Activated CD8-positive, alpha-beta T cell treated with anti-CD3 and anti-CD28 coated beads for 36 hours (primary cell): ENCODE data around the gene STAC3. TPM values are rescaled to one million over a fixed set of nuclear protein-coding genes. Genes with fewer than 3 reads are reported as not detected.

Source experiments
- ATAC-seq: fragments of 200-7000 bp; cut with Tn5 transposase; one replicate; pipeline ENCODE4 v1.10.0; 2021; ENCODE audit warnings: mild to moderate bottlenecking, moderate library complexity
- CTCF ChIA-PET: fragments of 350-600 bp; sonication (Branson Sonifier 250); formaldehyde crosslinking; loops from one replicate; lab custom pipeline; 2021; ENCODE audit warnings: antibody characterized with exemption; lab: Charles Lee
- POLR2A ChIA-PET: fragments of 350-600 bp; sonication (Branson Sonifier 250); formaldehyde crosslinking; loops from one replicate; lab custom pipeline; 2021; ENCODE audit warnings: antibody characterized with exemption; lab: Charles Lee
- DNase-seq: peaks from one replicate; pipeline ENCODE4 v3.0.0-alpha.2; 2020
- H3K27ac Mint-ChIP-seq: one replicate; pipeline ENCODE4 v1.8.0; 2021; ENCODE audit warnings: mild to moderate bottlenecking, mixed read lengths
- H3K27me3 Mint-ChIP-seq: one replicate; pipeline ENCODE4 v1.8.0; 2021; ENCODE audit warnings: mixed read lengths
- H3K36me3 Mint-ChIP-seq: one replicate; pipeline ENCODE4 v1.8.0; 2021; ENCODE audit warnings: low read depth, mixed read lengths
- H3K4me1 Mint-ChIP-seq: one replicate; pipeline ENCODE4 v1.8.0; 2021; ENCODE audit warnings: low read depth, mixed read lengths
- H3K4me3 Mint-ChIP-seq: one replicate; pipeline ENCODE4 v1.8.0; 2021; ENCODE audit warnings: mild to moderate bottlenecking, moderate library complexity, mixed read lengths
- H3K9me3 Mint-ChIP-seq: one replicate; pipeline ENCODE4 v1.8.0; 2021; ENCODE audit warnings: mixed read lengths
- intact Hi-C: fragments of 100-400 bp; cut with micrococcal nuclease; formaldehyde crosslinking; loops from one replicate; pipeline ENCODE4 v1.10.0; 2022
- total RNA-seq, 2 experiments: library from RNA; stranded (reverse); gene quantifications; one replicate each; pipeline ENCODE4 v1.2.3, GENCODE V29; 2021
- TF ChIP-seq, protein P1 (sequence below): fragments of 200-600 bp; IDR thresholded peaks from one replicate; pipeline ENCODE4 v1.8.0; 2022; ENCODE audit warnings: antibody characterized with exemption, mild to moderate bottlenecking

The STAC3 gene
- total RNA-seq, 2 experiments from 2014 or later, result 1.7 to 2.1 TPM

DNA sequence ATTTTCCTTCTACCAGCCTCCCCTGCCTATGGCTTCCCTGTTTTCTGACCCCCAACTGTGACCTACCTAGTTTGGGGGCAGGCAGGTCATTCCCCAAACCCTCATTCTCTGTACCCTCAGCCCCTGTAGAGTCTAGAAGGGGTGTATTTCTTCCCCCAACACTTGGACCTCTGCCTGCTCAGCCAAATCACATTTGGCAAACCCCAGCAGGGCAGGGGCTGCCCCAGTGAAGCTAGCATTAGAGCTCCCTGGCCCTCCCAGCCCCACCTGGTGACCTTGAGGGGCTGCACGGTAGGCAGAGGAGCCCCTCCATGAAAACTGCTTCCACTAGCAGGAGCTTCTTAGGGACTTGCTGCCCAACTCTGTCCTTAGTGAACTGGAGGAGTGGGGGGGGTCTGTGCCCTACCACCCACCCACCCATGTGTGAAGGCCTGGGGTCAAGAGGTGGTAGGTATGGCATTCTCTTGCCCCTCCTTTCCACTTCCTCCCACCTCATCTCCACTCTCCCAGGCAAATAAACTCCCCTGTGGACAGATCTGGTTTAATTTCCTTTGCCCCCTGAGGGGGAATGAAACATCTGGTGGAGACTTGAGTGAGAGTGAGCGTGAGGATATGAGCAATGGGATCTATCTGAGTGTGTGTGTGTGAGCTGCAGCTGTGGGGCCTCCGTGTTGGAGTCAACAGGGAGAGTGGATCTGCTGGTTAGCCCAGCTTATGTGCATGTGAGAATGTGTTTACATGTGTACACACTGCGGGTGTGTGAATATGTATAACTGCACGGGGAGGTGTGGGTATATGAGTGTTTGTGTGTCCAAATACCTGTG is 32.7 kb downstream of the STAC3 start:
- Mint-ChIP-seq H3K27me3 (peaks cover 81% of the 10 kb centered on the region), H3K4me3 (no peak overlapping the region), H3K9me3 (no peaks in the 10 kb centered on the region), H3K4me1 (peaks cover 54% of the 10 kb centered on the region), H3K36me3 (no peaks in the 10 kb centered on the region), H3K27ac (no peak overlapping the region)
- ChIA-PET POLR2A (interaction anchor here (0.6 to 8.2 kb wide), 3 partner anchors 10 to 102 kb away, joined by 3 to 99 read pairs (median 3); a partner anchor contains a TSS), CTCF (interaction anchor here (1.5 to 8.8 kb wide), 3 partner anchors 10 to 94 kb away, joined by 3 to 397 read pairs (median 215); partner anchors contain the start of gene SHMT2)
- TF ChIP-seq, protein P1, sequence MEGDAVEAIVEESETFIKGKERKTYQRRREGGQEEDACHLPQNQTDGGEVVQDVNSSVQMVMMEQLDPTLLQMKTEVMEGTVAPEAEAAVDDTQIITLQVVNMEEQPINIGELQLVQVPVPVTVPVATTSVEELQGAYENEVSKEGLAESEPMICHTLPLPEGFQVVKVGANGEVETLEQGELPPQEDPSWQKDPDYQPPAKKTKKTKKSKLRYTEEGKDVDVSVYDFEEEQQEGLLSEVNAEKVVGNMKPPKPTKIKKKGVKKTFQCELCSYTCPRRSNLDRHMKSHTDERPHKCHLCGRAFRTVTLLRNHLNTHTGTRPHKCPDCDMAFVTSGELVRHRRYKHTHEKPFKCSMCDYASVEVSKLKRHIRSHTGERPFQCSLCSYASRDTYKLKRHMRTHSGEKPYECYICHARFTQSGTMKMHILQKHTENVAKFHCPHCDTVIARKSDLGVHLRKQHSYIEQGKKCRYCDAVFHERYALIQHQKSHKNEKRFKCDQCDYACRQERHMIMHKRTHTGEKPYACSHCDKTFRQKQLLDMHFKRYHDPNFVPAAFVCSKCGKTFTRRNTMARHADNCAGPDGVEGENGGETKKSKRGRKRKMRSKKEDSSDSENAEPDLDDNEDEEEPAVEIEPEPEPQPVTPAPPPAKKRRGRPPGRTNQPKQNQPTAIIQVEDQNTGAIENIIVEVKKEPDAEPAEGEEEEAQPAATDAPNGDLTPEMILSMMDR, result no peak
- intact Hi-C loops, result no loop called here
- no peak for ATAC-seq
- DNase-seq, result no peak

DNA sequence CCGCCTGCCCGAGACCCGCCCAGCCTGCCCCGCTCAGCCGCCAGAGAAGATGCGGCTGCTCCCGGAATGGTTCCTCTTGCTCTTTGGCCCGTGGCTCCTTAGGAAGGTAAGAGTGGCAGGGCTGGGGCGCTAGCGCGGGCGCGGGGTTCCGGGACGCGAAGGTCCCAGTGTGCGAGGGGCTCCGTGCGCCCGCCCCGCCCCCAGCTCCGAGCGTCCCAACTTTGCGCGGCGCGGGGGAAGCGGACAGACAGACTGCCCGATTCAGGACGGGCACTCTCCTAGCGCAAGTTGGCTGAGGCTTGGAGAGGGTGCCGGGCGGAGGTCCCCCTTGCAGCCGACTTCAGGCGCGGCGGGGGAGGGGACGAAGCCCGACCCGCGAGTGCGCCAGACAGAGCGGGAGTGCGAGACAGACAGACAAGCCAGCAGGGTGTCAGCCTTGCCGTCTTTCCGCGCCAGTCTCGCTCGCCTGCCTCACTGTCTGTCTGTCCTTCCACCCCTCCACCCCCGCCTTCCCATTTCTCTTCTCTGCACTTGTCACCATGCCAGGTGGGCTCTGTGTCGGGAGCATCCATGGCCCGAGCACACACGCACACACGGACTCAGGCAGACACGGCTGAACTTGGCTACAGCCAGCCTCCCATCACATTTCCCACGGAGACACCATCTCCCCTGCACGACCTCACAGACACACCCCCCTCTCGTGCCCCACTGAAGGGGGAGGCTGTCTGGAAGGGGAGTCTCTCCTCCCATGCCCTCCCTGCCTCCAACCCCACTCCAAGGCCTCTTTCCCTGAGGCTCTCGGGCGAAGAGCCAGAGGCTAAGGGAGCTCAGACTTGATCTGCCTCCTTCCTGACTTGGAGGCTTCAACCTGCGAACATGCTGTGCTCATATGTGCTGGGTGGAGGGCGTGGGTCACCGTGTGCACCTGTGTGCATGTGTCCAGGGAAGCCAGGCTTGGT is 33.8 kb downstream of the STAC3 start:
- intact Hi-C loops, result no loop called here
- POLR2A ChIA-PET, result interaction anchor here (0.7 to 8.2 kb wide), 4 partner anchors 12 to 101 kb away, joined by 3 to 99 read pairs (median 7); partner anchors contain the start of gene SHMT2
- DNase-seq (no peak), ATAC-seq (no peak)
- Mint-ChIP-seq H3K27ac (no peak overlapping the region), H3K36me3 (no peaks in the 10 kb centered on the region), H3K27me3 (peaks cover 72% of the 10 kb centered on the region), H3K4me1 (peaks cover 46% of the 10 kb centered on the region), H3K4me3 (peak overlapping the region; percentile 61), H3K9me3 (no peaks in the 10 kb centered on the region)
- CTCF ChIA-PET, result interaction anchor here (7.3 to 8.8 kb wide), 2 partner anchors 11 to 24 kb away, joined by 215 to 397 read pairs; partner anchors contain the start of gene SHMT2
- TF ChIP-seq, protein P1, result no peak

DNA sequence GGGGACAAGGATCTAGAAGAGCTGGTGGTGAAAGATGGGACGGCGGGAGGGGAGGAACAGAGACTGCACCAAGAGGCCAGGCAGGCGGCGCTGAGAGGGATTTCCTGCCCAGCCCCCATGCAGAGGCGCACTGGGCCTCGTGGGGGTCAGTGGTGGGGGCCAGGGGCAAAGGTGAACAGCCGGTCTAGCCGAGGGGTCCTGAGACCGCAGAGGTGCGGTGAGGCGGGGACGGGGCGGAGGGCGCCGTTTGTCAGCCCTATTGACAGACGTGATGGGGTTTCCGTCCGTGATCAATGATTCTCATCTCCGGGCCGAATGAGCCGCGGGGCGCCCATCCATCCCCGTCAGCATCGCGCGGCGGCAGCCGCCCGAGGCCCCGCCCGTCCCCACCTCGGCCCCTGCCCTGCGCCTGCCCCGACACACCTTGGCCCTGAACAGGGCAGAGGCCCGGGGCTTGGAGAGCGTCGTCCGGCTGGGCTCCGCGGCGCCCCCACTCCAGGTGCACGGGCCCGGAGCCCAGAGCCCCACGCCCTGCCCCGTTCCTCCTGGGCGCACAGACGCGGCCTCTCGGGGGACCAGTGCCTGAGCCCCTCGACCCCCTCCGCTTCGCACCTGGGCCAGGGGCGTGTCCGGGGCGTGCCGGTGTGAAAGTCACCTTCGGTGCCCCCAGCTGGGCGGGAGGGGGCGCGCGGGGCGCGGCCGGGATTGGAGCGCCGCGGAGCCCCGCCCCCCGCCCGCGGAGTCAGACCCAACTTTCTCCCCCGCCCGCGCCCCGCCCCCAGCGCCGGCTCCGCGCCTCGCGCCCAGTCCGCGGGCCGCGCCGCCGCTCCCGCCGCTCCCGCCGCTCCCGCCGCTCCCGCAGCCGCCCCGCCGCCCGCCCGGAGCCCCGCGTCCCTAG is 34.7 kb downstream of the STAC3 start, which contains the start of gene NXPH4:
NXPH4 (plus strand) TSS at position 781 of the 898 bp plus-strand sequence. CDS start 176 bp downstream, outside the sequence.
- Mint-ChIP-seq H3K36me3 (no peaks in the 10 kb centered on the region), H3K9me3 (no peaks in the 10 kb centered on the region), H3K27ac (no peak within 1 kb of the TSS), H3K4me3 (peak within 1 kb of the TSS; percentile 61), H3K27me3 (peaks cover 62% of the 10 kb centered on the region), H3K4me1 (peaks cover 39% of the 10 kb centered on the region)
- ChIA-PET CTCF (interaction anchor here (1.0 to 8.8 kb wide), 3 partner anchors 12 to 239 kb away, joined by 3 to 397 read pairs (median 215); partner anchors contain the start of genes INHBE and SHMT2), POLR2A (interaction anchor here (2.9 to 8.2 kb wide), 2 partner anchors 16 to 24 kb away, joined by 10 to 99 read pairs; a partner anchor contains a TSS)
- ATAC-seq (peak; percentile 27), DNase-seq (peak; percentile 56)
- intact Hi-C loops, result no loop called here
- TF ChIP-seq, protein P1, result no peak

DNA sequence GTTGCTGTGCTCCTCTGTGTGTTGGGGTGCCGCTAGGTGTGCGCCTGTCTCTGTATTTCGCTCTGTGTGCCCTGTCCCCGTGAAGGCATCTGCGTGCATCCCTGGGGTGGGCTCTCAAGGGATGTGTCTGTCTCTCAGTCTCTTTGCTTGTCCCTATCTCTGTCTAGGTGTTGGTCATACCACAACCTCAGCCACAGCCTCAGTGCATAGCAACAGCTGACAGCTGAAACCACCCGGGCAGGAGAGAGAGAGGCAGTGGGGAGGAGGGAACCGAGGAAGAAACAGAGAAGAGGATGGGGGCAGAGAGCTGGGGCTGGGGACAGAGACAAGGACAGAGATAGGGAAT is 35.3 kb downstream of the STAC3 start:
- ChIA-PET CTCF (interaction anchor here (1.0 to 8.8 kb wide), 4 partner anchors 13 to 240 kb away, joined by 3 to 397 read pairs (median 109); partner anchors contain the start of genes INHBE and SHMT2), POLR2A (interaction anchor here (2.9 to 8.2 kb wide), 2 partner anchors 17 to 24 kb away, joined by 10 to 99 read pairs; a partner anchor contains a TSS)
- peaks cover 56% of the 10 kb centered on the region for H3K27me3 Mint-ChIP-seq
- no peaks in the 10 kb centered on the region for H3K9me3 Mint-ChIP-seq
- no peaks in the 10 kb centered on the region for H3K36me3 Mint-ChIP-seq
- H3K27ac Mint-ChIP-seq, result no peak overlapping the region
- peaks cover 32% of the 10 kb centered on the region for H3K4me1 Mint-ChIP-seq
- ATAC-seq (peak; percentile 29), DNase-seq (peak; percentile 62)
- H3K4me3 Mint-ChIP-seq, result peak overlapping the region; percentile 48
- TF ChIP-seq, protein P1, result no peak
- intact Hi-C loops, result loop anchor here (2.0 kb wide), 1 partner anchor 23 kb away; no protein-coding TSS in a partner anchor
